GM19240 (cell line): ENCODE data around the gene FTMT.
"Not testable (repeated sequence)": the region's sequence is repeated elsewhere in the genome, so short reads cannot be mapped to it uniquely, and the experiment has no call there.

Experiments
- DNase-seq: peaks from one replicate; pipeline ENCODE4 v3.0.0; 2011; ENCODE audit warnings: low spot score; ENCODE audit not compliant: insufficient read length

FTMT gene

DNA sequence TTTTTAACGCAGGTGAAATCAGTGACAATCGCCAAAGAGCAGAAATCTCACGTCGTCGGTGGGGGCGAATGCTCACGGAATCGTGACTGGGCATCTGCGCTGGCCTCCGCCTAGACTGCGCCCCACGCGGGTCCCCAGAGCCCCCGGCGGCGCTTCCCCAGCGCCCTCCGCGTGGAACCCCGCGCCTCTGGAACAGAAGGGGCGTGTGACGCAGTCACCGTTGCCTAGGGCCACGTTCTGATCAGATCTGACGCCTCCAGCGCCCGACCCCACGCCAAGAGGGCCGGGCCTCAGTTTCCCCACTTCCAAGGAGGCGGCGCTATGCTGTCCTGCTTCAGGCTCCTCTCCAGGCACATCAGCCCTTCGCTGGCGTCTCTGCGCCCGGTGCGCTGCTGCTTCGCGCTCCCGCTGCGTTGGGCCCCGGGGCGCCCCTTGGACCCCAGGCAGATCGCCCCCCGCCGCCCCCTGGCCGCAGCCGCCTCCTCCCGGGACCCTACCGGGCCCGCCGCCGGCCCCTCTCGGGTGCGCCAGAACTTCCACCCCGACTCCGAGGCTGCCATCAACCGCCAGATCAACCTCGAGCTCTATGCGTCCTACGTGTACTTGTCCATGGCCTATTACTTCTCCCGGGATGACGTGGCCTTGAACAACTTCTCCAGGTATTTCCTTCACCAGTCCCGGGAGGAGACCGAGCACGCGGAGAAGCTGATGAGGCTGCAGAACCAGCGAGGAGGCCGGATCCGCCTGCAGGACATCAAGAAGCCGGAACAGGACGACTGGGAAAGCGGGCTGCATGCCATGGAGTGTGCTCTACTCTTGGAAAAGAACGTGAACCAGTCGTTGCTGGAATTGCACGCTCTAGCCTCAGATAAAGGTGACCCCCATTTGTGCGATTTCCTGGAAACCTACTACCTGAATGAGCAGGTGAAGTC, at the start of gene FTMT:
Gene FTMT (plus strand): TSS at position 240 of the 932 bp plus-strand sequence. CDS start 82 bp downstream, at position 322.
- DNase-seq: no peak

- DNase-seq: not testable (repeated sequence)
Observed at GRCh38 chr5:121805251-121805650, 46.4 kb upstream of the FTMT start.

- DNase-seq: no peak
Observed at GRCh38 chr5:121805911-121806310, 45.8 kb upstream of the FTMT start.

GRCh38 chr5:121816164-121816563, 35.5 kb upstream of the FTMT start:
- no peak for DNase-seq

DNA sequence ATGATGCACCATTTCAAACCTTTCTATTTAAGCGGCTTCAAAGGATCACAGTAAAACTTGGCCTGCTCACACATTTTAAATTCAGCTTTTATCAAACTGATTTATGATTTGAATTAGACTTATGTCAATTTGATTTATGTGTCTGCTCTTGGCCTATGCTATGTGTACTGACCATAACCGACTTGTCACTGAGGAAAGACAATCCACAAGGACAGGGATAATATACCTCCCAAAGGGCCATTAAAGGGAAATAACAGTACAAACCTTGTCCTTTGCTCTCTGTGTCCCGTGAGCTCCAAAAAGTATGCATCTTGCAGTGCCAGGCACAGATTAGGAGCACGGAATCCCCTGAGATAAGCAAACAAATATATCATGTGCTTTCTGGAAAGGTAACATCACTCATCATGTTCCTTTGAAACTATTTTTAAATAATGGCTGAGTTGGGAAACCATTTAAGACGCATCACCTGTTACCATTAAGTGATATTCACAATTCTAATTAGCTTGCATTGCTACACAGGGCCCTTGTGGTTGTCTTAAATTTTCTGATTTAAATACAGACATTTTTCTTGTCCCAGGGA, 31.9 kb upstream of the FTMT start:
- DNase-seq: no peak

- DNase-seq: no peak
Observed at GRCh38 chr5:121833617-121834016, 18.1 kb upstream of the FTMT start.

DNA sequence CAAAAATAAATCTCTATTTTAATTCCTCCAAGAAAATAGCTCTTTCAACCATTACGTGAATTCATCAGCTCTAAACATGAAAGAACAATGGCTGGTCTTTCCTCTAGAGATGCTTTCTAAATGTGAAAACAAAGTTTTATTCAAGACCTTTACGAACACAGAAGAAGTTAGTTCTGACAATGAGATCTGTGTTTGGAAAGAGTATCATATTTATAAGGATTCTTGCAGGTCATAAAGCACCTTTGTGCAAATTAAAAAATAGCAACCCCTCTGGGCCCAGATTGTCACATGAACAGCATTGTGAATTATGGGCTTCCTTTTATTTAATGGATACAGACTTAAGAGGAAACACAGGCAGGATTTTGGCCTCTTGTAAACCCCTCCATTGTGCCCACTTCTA, 17.7 kb upstream of the FTMT start:
- no peak for DNase-seq

- no peak for DNase-seq
Observed at GRCh38 chr5:121841892-121842291, 9.8 kb upstream of the FTMT start.

DNA sequence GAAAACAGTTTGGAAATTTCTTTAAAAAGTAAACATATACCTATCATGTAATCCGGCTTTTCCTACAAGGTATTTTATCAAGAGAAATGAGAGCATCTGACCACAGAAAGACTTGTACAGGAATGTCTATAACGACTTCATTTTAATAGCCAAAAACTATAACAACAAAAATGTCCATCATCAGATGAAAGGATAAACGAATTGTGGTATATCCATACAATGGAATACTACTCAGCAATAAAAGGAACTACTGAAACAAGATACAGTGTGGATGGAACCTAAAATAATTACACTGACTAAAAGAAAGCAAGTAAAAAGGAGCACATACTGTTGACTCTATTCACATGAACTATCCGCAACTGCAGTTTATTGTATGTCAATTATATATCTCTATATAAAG, 1.4 kb upstream of the FTMT start:
- no peak for DNase-seq

- no peak for DNase-seq
Observed at GRCh38 chr5:121853850-121854249, 2.2 kb downstream of the FTMT start.

DNA sequence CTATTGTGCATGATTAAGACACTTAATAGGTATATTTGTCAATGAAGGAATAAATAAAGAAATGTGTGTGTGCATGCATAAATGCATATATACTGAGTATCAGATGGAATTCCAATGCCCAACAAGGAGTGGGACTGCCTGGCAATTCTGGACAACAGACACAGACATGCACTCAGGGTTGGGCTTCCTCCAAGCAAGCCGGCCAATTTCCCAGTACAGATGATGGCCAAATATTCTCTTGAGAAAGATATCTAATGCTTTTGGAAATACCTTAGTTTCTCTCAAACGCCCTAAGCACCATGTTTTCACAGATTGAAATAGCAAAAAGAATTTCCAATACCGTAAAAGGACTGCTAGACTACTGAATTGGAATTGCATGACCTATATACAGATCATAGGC, 11.1 kb downstream of the FTMT start:
- no peak for DNase-seq

- no peak for DNase-seq
Observed at GRCh38 chr5:121863753-121864285, 12.1 kb downstream of the FTMT start.

DNA sequence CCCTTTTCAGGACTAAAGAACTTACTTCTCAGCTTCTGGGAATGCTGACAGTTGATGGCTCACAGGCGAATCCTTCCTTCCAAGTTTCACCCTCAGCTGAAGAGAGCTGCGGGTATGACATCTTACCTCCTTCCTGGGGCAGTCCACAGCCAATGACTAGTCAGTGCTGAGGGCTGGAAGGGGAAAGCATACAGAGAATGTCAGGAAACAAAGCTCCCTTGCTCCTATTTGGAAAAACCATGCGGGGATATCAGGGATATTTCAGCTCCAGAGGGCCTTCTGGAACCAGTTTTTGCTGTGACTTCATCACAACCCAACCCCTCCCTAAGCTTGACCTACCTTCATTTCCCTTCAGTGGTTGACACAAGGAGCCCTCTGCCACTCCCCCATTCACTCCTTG, 15.7 kb downstream of the FTMT start:
- DNase-seq: no peak

DNA sequence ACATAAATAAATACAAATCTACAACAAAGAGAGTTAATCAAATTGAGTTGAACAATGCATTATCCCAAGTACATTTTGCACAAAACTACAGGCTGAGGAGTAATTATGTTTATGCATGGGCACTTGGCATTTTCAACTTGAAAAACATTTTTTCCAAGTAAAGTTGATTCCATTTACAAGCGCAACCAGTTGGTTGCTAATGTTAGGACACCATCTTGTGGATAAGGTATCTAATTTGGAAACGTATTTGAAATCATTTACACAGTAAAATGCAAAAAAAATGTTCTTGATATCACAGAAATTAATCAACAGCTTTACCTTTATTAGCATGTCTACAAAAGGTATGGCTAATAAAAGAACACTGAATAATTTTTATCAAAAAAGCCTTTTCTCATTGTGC, 18.8 kb downstream of the FTMT start:
- no peak for DNase-seq

DNA sequence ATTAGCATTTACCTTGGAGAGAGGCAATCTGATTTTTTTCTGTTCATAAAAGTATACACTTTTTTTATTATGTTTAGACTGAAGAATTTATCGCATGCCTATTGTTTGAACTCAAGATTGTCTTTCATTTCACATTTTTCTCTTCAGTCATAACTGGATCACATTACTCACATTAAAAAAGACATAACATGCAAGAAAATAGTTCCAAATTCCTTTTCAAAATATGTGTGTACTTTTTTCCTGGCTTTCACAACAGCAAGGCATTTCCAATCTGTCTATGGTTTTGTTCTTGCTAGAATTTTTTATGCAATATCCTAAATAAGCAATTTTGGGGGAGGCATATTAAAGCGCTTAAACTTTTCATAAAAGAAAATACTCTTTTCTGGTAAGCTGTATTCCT, 21.2 kb downstream of the FTMT start:
- no peak for DNase-seq

DNA sequence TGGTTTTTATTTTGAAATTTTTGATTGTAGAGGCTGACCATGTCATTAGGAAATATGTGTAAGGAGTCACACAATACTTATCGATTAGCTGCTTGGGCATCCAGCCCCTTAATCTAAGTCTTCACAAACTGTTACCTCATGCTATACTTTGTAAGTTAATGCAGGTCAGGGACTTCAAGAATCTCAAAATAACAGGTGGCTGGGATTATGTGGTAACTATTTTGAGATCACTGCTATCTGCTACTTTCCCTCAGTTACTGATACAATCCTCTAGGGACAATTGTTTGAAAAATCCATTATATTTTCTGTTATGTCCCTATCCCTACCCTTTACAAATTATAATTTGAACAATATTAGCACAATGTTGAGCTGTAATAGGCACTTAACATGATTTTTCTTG, 21.7 kb downstream of the FTMT start:
- no peak for DNase-seq

- DNase-seq: no peak
Observed at GRCh38 chr5:121885630-121886029, 33.9 kb downstream of the FTMT start.

DNA sequence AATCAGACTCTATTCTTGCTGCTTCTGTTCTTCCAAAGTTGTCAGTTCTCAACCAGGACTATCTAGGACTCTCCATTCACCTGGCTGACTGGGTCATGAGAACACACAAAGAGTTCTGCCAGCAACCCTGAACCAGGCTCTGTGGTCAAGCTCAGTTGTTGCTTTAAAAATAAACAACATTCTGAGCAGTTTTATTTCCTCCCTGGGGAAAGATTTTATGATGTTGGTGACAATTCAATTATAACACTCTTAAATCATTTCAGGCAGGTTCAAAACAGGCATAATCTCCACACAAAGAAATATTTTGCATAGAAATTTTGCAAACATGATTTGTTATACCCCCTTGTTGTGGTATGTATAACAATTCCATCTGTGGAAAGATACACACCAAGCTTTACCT, 36.0 kb downstream of the FTMT start:
- DNase-seq: no peak

DNA sequence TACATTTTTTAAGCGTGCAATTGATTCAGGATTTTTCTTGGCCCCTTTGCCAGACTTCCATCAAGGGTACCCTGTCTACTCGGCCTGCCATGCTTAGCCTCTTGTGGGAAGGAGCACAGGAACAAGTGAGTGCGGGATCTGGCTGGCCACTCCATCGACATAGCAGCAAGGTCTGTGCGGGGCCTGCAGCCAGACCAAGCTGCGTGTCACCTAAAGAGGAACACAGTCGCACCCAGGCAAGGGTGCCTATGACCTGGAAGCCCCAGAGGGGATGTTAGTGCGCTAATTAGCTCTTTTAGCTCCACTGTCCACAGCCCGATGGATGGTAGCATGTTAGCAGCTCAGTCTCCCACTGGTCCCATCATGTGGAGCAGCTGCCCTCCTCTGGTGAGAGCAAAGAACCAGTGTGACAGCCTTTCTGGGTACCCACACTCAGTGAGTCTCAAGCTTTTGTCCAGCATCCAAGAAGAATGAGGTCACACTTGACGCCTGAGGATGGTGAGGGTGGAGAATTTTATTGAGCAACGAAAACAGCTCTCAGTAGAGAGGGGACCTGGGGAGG, 38.7 kb downstream of the FTMT start:
- DNase-seq: no peak

- no peak for DNase-seq
Observed at GRCh38 chr5:121897341-121897740, 45.7 kb downstream of the FTMT start.

GRCh38 chr5:121899346-121899745, 47.7 kb downstream of the FTMT start:
- no peak for DNase-seq
